Right cardiac atrium (tissue), 5 donors: ENCODE results near the gene FAM107A. TPM values are rescaled to one million over a fixed set of nuclear protein-coding genes. Genes with fewer than 3 reads are reported as not detected.

Source experiments
- ATAC-seq, 2 donors: fragments of 200-7000 bp; cut with Tn5 transposase; one replicate each; pipeline versions ENCODE4 v1.8.0 to v1.9.1; 2020; ENCODE audit warnings: moderate library complexity in 2 of 2, mild to moderate bottlenecking in 1 of 2
- DNase-seq, 3 donors: peaks; one replicate each; pipeline ENCODE4 v3.0.0-alpha.2; 2020
- H3K27ac ChIP-seq: one replicate; pipeline ENCODE4 v1.5.1; 2013; ENCODE audit warnings: mild to moderate bottlenecking, low read length, control low read depth, moderate library complexity
- H3K27me3 ChIP-seq: one replicate; pipeline ENCODE4 v1.6.1; 2013; ENCODE audit not compliant: control insufficient read depth, insufficient read depth
- H3K4me1 ChIP-seq: one replicate; pipeline ENCODE4 v1.6.1; 2013; ENCODE audit warnings: low read length; ENCODE audit not compliant: control insufficient read depth, insufficient read depth
- H3K4me3 ChIP-seq: one replicate; pipeline ENCODE4 v1.5.1; 2013; ENCODE audit warnings: low read length, control low read depth
- H3K9me3 ChIP-seq: one replicate; pipeline ENCODE4 v1.6.1; 2013; ENCODE audit warnings: low read length; ENCODE audit not compliant: control insufficient read depth
- whole genome bisulfite sequencing: extraction: QIAGEN DNeasy Blood & Tissue Kit; methylation state at CpG from one replicate; pipeline ENCODE4 v1.1.7; 2013; 5-methylcytosine and 5-hydroxymethylcytosine counted together
- intact Hi-C, 4 donors: fragments of 100-400 bp; cut with DNase I; formaldehyde crosslinking; loops; one replicate each; pipeline versions ENCODE4 v1.11.0 to v1.14.0; 2022 to 2023
- polyA plus RNA-seq: library from polyadenylated mRNA; stranded (reverse); fragments of 200-250 nt; gene quantifications from one replicate; pipeline ENCODE4 v1.2.3, GENCODE V29; 2013
- total RNA-seq, 4 donors: library from RNA; stranded (reverse); fragmentation: NEBNext Ultra II Directional; extraction: Animal tissue kit (Norgen Biotek cat#: 25700); gene quantifications; one replicate each; pipeline ENCODE4 v1.2.1, GENCODE V29; 2021
- donor health status: healthy with polysubstance abuse.
- donor health status: DM: no; HTN: yes; CAD: no.
- donor health status: DM: no; HTN: no; CAD: no.
- donor health status: DM: no; HTN: yes; CAD: no; lungs with severe emphysema.
- donor health status: DM: yes; HTN: yes; CAD: no.

FAM107A gene
- total and polyA plus RNA-seq, 5 donors: 38.0 to 80.8 (median 55.9) TPM

GRCh38 chr3:58591517-58592510 lies 14.6 kb upstream of the FAM107A start:
- Histone ChIP-seq H3K4me3 (no peak overlapping the region), H3K4me1 (no peaks in the 10 kb centered on the region), H3K9me3 (no peaks in the 10 kb centered on the region), H3K27me3 (no peaks in the 10 kb centered on the region), H3K27ac (no peak overlapping the region)
- ATAC-seq (no peak), DNase-seq (no peak)
- WGBS: 68% methylated on average over 6 of the region's 6 CpGs
- intact Hi-C loops: no loop called here

GRCh38 chr3:58588030-58588614 lies 10.9 kb upstream of the FAM107A start:
- DNase-seq: no peak
- intact Hi-C loops: loop anchor here in 1 of 4 donors (5.0 kb wide), 1 partner anchor 39 kb away; no protein-coding TSS in a partner anchor
- Histone ChIP-seq H3K4me3 (no peak overlapping the region), H3K27me3 (no peaks in the 10 kb centered on the region), H3K9me3 (no peaks in the 10 kb centered on the region), H3K27ac (no peak overlapping the region), H3K4me1 (no peaks in the 10 kb centered on the region)
- 29% methylated on average over 3 of the region's 3 CpGs for WGBS
- no peak for ATAC-seq

- WGBS: 10% methylated on average over 44 of the region's 44 CpGs
- H3K27me3 ChIP-seq: no peaks in the 10 kb centered on the region
- H3K27ac ChIP-seq: no peak overlapping the region
- no peaks in the 10 kb centered on the region for H3K4me1 ChIP-seq
- DNase-seq (peak in 1 of 3 donors; percentile 57), ATAC-seq (no peak)
- intact Hi-C loops: loop anchor here in 1 of 4 donors (5.0 kb wide), 1 partner anchor 41 kb away; no protein-coding TSS in a partner anchor
- no peaks in the 10 kb centered on the region for H3K9me3 ChIP-seq
- H3K4me3 ChIP-seq: no peak overlapping the region
Measured at GRCh38 chr3:58586776-58587192, 9.6 kb upstream of the FAM107A start.

- Histone ChIP-seq H3K27me3 (no peaks in the 10 kb centered on the region), H3K4me1 (no peaks in the 10 kb centered on the region), H3K9me3 (no peaks in the 10 kb centered on the region), H3K4me3 (no peak overlapping the region), H3K27ac (no peak overlapping the region)
- ATAC-seq (no peak), DNase-seq (no peak)
- intact Hi-C loops: loop anchor here in 1 of 4 donors (5.0 kb wide), 1 partner anchor 41 kb away; no protein-coding TSS in a partner anchor
- WGBS: 43% methylated on average over 8 of the region's 8 CpGs
Measured at GRCh38 chr3:58585994-58586393, 8.8 kb upstream of the FAM107A start.

- peak overlapping the region; percentile 98 for H3K27ac ChIP-seq
- peak overlapping the region; percentile 77 for H3K4me3 ChIP-seq
- DNase-seq (peak; percentile 93 to 97 (median 95)), ATAC-seq (peak; percentile 97)
- no peaks in the 10 kb centered on the region for H3K4me1 ChIP-seq
- no peaks in the 10 kb centered on the region for H3K9me3 ChIP-seq
- intact Hi-C loops: loop anchor here in 1 of 4 donors (5.0 kb wide), 1 partner anchor 42 kb away; no protein-coding TSS in a partner anchor
- H3K27me3 ChIP-seq: no peaks in the 10 kb centered on the region
- WGBS: 4% methylated on average over 46 of the region's 46 CpGs
Measured at GRCh38 chr3:58585005-58585786, 8.0 kb upstream of the FAM107A start.

- intact Hi-C loops: loop anchor here in 1 of 4 donors (5.0 kb wide), 1 partner anchor 43 kb away; no protein-coding TSS in a partner anchor
- H3K4me1 ChIP-seq: no peaks in the 10 kb centered on the region
- H3K27me3 ChIP-seq: no peaks in the 10 kb centered on the region
- no peak for ATAC-seq
- no peak for DNase-seq
- 26% methylated on average over 10 of the region's 10 CpGs for WGBS
- H3K4me3 ChIP-seq: peak overlapping the region; percentile 77
- no peaks in the 10 kb centered on the region for H3K9me3 ChIP-seq
- H3K27ac ChIP-seq: peak overlapping the region; percentile 98
Measured at GRCh38 chr3:58584690-58585004, 7.5 kb upstream of the FAM107A start.

- no peak for ATAC-seq
- intact Hi-C loops: no loop called here
- Histone ChIP-seq H3K4me3 (no peak overlapping the region), H3K4me1 (peaks cover 12% of the 10 kb centered on the region), H3K27ac (no peak overlapping the region), H3K27me3 (no peaks in the 10 kb centered on the region), H3K9me3 (no peaks in the 10 kb centered on the region)
- WGBS: 66% methylated on average over 11 of the region's 11 CpGs
- DNase-seq: no peak
Measured at GRCh38 chr3:58581328-58582091, 4.3 kb upstream of the FAM107A start.

- DNase-seq (no peak), ATAC-seq (no peak)
- Histone ChIP-seq H3K4me1 (peaks cover 12% of the 10 kb centered on the region), H3K27ac (no peak overlapping the region), H3K9me3 (no peaks in the 10 kb centered on the region), H3K27me3 (no peaks in the 10 kb centered on the region), H3K4me3 (no peak overlapping the region)
- intact Hi-C loops: no loop called here
- WGBS: 86% methylated on average over 4 of the region's 4 CpGs
Measured at GRCh38 chr3:58580826-58581327, 3.7 kb upstream of the FAM107A start.

GRCh38 chr3:58578873-58579272 lies 1.7 kb upstream of the FAM107A start:
- intact Hi-C loops: no loop called here
- H3K27me3 ChIP-seq: no peaks in the 10 kb centered on the region
- H3K9me3 ChIP-seq: no peaks in the 10 kb centered on the region
- DNase-seq: no peak
- H3K4me1 ChIP-seq: peaks cover 21% of the 10 kb centered on the region
- 98% methylated on average over 5 of the region's 5 CpGs for WGBS
- ATAC-seq: no peak
- no peak overlapping the region for H3K27ac ChIP-seq
- no peak overlapping the region for H3K4me3 ChIP-seq

GRCh38 chr3:58576716-58577115 lies 475 bp downstream of the FAM107A start:
- Histone ChIP-seq H3K4me3 (peak overlapping the region; percentile 63), H3K4me1 (peaks cover 21% of the 10 kb centered on the region), H3K9me3 (no peaks in the 10 kb centered on the region), H3K27ac (peak overlapping the region; percentile 97), H3K27me3 (no peaks in the 10 kb centered on the region)
- no peak for DNase-seq
- intact Hi-C loops: loop anchor here in 1 of 4 donors (2.0 kb wide), 1 partner anchor 54 kb away; no protein-coding TSS in a partner anchor
- 63% methylated on average over 6 of the region's 6 CpGs for WGBS
- no peak for ATAC-seq
